GM12892 (cell line): ENCODE data around the gene FGGY.

Experiments used
- POLR2A ChIP-seq: IDR thresholded peaks from 2 replicates; pipeline ENCODE4 v1.6.1; 2011; ENCODE audit warnings: low read depth, low read length, control low read depth
- POLR2AphosphoS5 ChIP-seq: IDR thresholded peaks from 2 replicates; pipeline ENCODE4 v1.6.1; 2011; ENCODE audit warnings: low read depth, low read length, control low read depth
- TAF1 ChIP-seq: IDR thresholded peaks from 2 replicates; pipeline ENCODE4 v1.6.1; 2011; ENCODE audit warnings: low read depth, mild to moderate bottlenecking, control low read depth, low read length, borderline replicate concordance

GRCh38 chr1:59671066-59671952 lies 374.4 kb downstream of the FGGY start:
- TF ChIP-seq POLR2AphosphoS5 (no peak), POLR2A (no peak), TAF1 (no peak)
